HCT116 (cell line): Measurements from ENCODE around the gene TECPR1. TPM values are rescaled to one million over a fixed set of nuclear protein-coding genes. Genes with fewer than 3 reads are reported as not detected.

Source experiments
- ATAC-seq: fragments of 200-7000 bp; cut with Tn5 transposase; 2 replicates; pipeline ENCODE4 v1.9.1; 2020; ENCODE audit warnings: mild to moderate bottlenecking, moderate library complexity
- BruUV-seq: library from RNA; stranded (reverse); fragments of 400-500 nt; replicated peaks from 2 replicates; lab custom pipeline; 2021; lab: Mats Ljungman, UMichigan
- CTCF ChIA-PET: fragments of 300-600 bp; sonication (Branson Sonifier 250); formaldehyde crosslinking; loops from one replicate; lab custom pipeline; 2021; ENCODE audit warnings: antibody characterized with exemption; lab: Charles Lee
- POLR2A ChIA-PET: fragments of 300-600, 350-600 bp; sonication (Branson Sonifier 250); formaldehyde crosslinking; loops from one replicate; lab custom pipeline; 2021; ENCODE audit warnings: antibody characterized with exemption; lab: Charles Lee
- RAD21 ChIA-PET, 2 experiments: fragments of 300-600 bp; sonication (Branson Sonifier 250); formaldehyde crosslinking; loops; one replicate each; lab custom pipeline; 2023; ENCODE audit warnings: low total read pairs in 2 of 2; ENCODE audit not compliant: uncharacterized antibody in 2 of 2, unreplicated experiment in 2 of 2, low non-redundant PET in 1 of 2; lab: Charles Lee
- DNase-seq: peaks from one replicate; pipeline ENCODE4 v3.0.0-alpha.2; 2010; ENCODE audit warnings: low read depth, low spot score
- H2AFZ ChIP-seq: fragments of 200-600 bp; shearing (Covaris generic), sonication (generic); 2 replicates; pipeline ENCODE4 v1.6.1; 2017; ENCODE audit warnings: low read depth, mixed run types, mixed read lengths, antibody characterized with exemption, low read length; ENCODE audit not compliant: poor library complexity, severe bottlenecking
- H3K27ac ChIP-seq: 2 replicates; pipeline ENCODE4 v1.5.1; 2012; ENCODE audit warnings: low read depth, low read length
- H3K27me3 ChIP-seq: fragments of 200-600 bp; sonication (generic); 2 replicates; pipeline ENCODE4 v1.6.1; 2016; ENCODE audit warnings: mixed run types, low read length, mixed read lengths; ENCODE audit not compliant: insufficient read depth
- H3K36me3 ChIP-seq, 2 experiments: fragments of 200-500 bp in 1 of 2; fragments of 200-600 bp in 1 of 2; sonication (Bioruptor generic) in 1 of 2; sonication (generic) in 1 of 2; 2 replicates each; pipeline versions ENCODE4 v1.5.1 to v1.6.1; 2014 to 2016; ENCODE audit warnings: low read length in 2 of 2, inconsistent platforms in 1 of 2, mixed read lengths in 1 of 2, mixed run types in 1 of 2; ENCODE audit not compliant: insufficient read depth in 2 of 2, control insufficient read depth in 1 of 2
- H3K4me1 ChIP-seq, 2 experiments: fragments of 200-600 bp in 1 of 2; sonication (generic) in 1 of 2; 2 replicates each; pipeline versions ENCODE4 v1.5.1 to v1.6.1; 2012 to 2017; ENCODE audit warnings: low read length in 2 of 2, inconsistent platforms in 1 of 2, mild to moderate bottlenecking in 1 of 2, mixed read lengths in 1 of 2, mixed run types in 1 of 2, moderate library complexity in 1 of 2; ENCODE audit not compliant: insufficient read depth in 2 of 2, control insufficient read depth in 1 of 2
- H3K4me2 ChIP-seq: fragments of 200-600 bp; sonication (generic); 2 replicates; pipeline ENCODE4 v1.6.1; 2017; ENCODE audit warnings: mixed run types, low read length, mixed read lengths
- H3K4me3 ChIP-seq, 2 experiments: fragments of 200-600 bp in 1 of 2; sonication (generic) in 1 of 2; replicated peaks in 1 of 2; 2 replicates each; pipeline ENCODE4 v1.5.1; 2011 to 2016; ENCODE audit warnings: low read length in 2 of 2, control low read depth in 1 of 2, low read depth in 1 of 2, mild to moderate bottlenecking in 1 of 2, mixed read lengths in 1 of 2, mixed run types in 1 of 2
- H3K79me2 ChIP-seq: fragments of 200-600 bp; sonication (generic); 2 replicates; pipeline ENCODE4 v1.6.1; 2017; ENCODE audit warnings: mild to moderate bottlenecking, mixed run types, low read length, moderate library complexity, mixed read lengths; ENCODE audit not compliant: insufficient read depth
- H3K9ac ChIP-seq: fragments of 200-600 bp; sonication (generic); 2 replicates; pipeline ENCODE4 v1.6.1; 2016; ENCODE audit warnings: low read length, mixed read lengths
- H3K9me2 ChIP-seq: fragments of 200-600 bp; sonication (generic), shearing (Covaris generic); 2 replicates; pipeline ENCODE4 v1.6.1; 2017; ENCODE audit warnings: mixed run types, mild to moderate bottlenecking, moderate library complexity; ENCODE audit not compliant: insufficient read depth
- H3K9me3 ChIP-seq, 2 experiments: fragments of 200-500 bp in 1 of 2; fragments of 200-600 bp in 1 of 2; sonication (Bioruptor generic) in 1 of 2; sonication (generic) in 1 of 2; 2 replicates each; pipeline ENCODE4 v1.6.1; 2014 to 2017; ENCODE audit warnings: low read length in 2 of 2, mixed read lengths in 2 of 2, inconsistent platforms in 1 of 2, low read depth in 1 of 2, mild to moderate bottlenecking in 1 of 2, mixed run types in 1 of 2, moderate library complexity in 1 of 2; ENCODE audit not compliant: control insufficient read depth in 1 of 2, insufficient read depth in 1 of 2
- H4K20me1 ChIP-seq: fragments of 200-600 bp; sonication (generic), shearing (Covaris generic); 2 replicates; pipeline ENCODE4 v1.6.1; 2017; ENCODE audit warnings: mixed run types, mild to moderate bottlenecking, moderate library complexity; ENCODE audit not compliant: insufficient read depth
- ELF1 ChIP-seq: IDR thresholded peaks from 2 replicates; pipeline ENCODE4 v1.6.1; 2012; ENCODE audit warnings: low read depth, borderline replicate concordance
- EZH2phosphoT487 ChIP-seq: fragments of 200-600 bp; IDR thresholded peaks from 2 replicates; pipeline ENCODE4 v1.6.1; 2018; ENCODE audit warnings: antibody characterized with exemption, borderline replicate concordance
- FOSL1 ChIP-seq: IDR thresholded peaks from 2 replicates; pipeline ENCODE4 v1.6.1; 2012; ENCODE audit warnings: low read depth
- POLR2AphosphoS5 ChIP-seq: IDR thresholded peaks from 2 replicates; pipeline ENCODE4 v1.6.1; 2011; ENCODE audit warnings: mild to moderate bottlenecking, low read depth, low read length, moderate library complexity
- SIN3A ChIP-seq: IDR thresholded peaks from 2 replicates; pipeline ENCODE4 v1.6.1; 2012; ENCODE audit warnings: low read depth
- TCF7L2 ChIP-seq: IDR thresholded peaks from 2 replicates; pipeline ENCODE4 v1.7.0; 2011; ENCODE audit warnings: borderline replicate concordance, inconsistent platforms; ENCODE audit not compliant: insufficient read depth, insufficient read length; ENCODE audit errors: extremely low read depth
- YY1 ChIP-seq: IDR thresholded peaks from 2 replicates; pipeline ENCODE4 v1.6.1; 2011; ENCODE audit warnings: low read length, low read depth, moderate library complexity, mild to moderate bottlenecking; ENCODE audit not compliant: insufficient replicate concordance; ENCODE audit errors: extremely low read depth
- ZFX ChIP-seq: fragments of 450-650 bp; IDR thresholded peaks from 2 replicates; pipeline ENCODE4 v1.6.1; 2017
- intact Hi-C: fragments of 100-400 bp; cut with micrococcal nuclease; formaldehyde crosslinking; loops from 2 replicates; pipeline ENCODE4 v1.10.0; 2022
- total RNA-seq: library from RNA; stranded (reverse); gene quantifications from one replicate; pipeline ENCODE4 v1.2.1, GENCODE V29; 2021; ENCODE audit not compliant: unreplicated experiment

TECPR1 gene
- total RNA-seq, 1 experiment from 2014 or later, result 19.9 TPM

GRCh38 chr7:98213888-98214810, 37.9 kb downstream of the TECPR1 start:
- no peak for ATAC-seq
- no peak overlapping the region for H3K4me2 ChIP-seq
- RAD21 ChIA-PET, result no interaction called here
- DNase-seq, result no peak
- H3K9me2 ChIP-seq, result no peaks in the 10 kb centered on the region
- BruUV-seq, result no TSS peak
- H4K20me1 ChIP-seq, result no peaks in the 10 kb centered on the region
- no peaks in the 10 kb centered on the region for H3K9me3 ChIP-seq
- no peaks in the 10 kb centered on the region for H3K27me3 ChIP-seq
- no peak overlapping the region; the same call in 1 of the 2 replicates for H3K27ac ChIP-seq
- CTCF ChIA-PET, result no interaction called here
- peaks cover 3 to 7% of the 10 kb centered on the region in 2 experiments; a peak in 2 of 4 replicates for H3K4me1 ChIP-seq
- intact Hi-C loops, result no loop called here
- TF ChIP-seq YY1, result no peak
- TF ChIP-seq FOSL1, result no peak
- TF ChIP-seq TCF7L2, result no peak
- TF ChIP-seq POLR2AphosphoS5, result 0 out of 2 replicates have a peak, but pooled peaks have one; percentile 10
- TF ChIP-seq EZH2phosphoT487, result no peak
- TF ChIP-seq ZFX, result no peak
- TF ChIP-seq ELF1, result no peak
- TF ChIP-seq SIN3A, result no peak
- no peaks in the 10 kb centered on the region for H3K79me2 ChIP-seq
- H3K36me3 ChIP-seq, result no peaks in the 10 kb centered on the region
- H3K9ac ChIP-seq, result no peak overlapping the region
- H2AFZ ChIP-seq, result no peak overlapping the region
- H3K4me3 ChIP-seq, result no peak overlapping the region
- POLR2A ChIA-PET, result no interaction called here
